ENCODE data around the gene PDLIM7.

Gene PDLIM7

GRCh38 chr5:177524539-177524900 is 27.1 kb upstream of the PDLIM7 start:
- no peak for DNase-seq

GRCh38 chr5:177523711-177524538 is 26.5 kb upstream of the PDLIM7 start:
- no peak for DNase-seq

- DNase-seq, result no peak
These were observed 23.6 kb upstream of the PDLIM7 start for GRCh38 chr5:177520916-177521513.

- DNase-seq, result no peak
These were observed 22.9 kb upstream of the PDLIM7 start for GRCh38 chr5:177520271-177520670.

GRCh38 chr5:177519463-177520235 is 22.2 kb upstream of the PDLIM7 start:
- DNase-seq, result no peak

GRCh38 chr5:177516601-177517568 is 19.5 kb upstream of the PDLIM7 start, which contains the start of gene DDX41:
Gene DDX41 (minus strand): TSS chr5:177516961. CDS start chr5:177516945, 16 bp downstream.
- DNase-seq, result peak; percentile 99

- no peak for DNase-seq
These were observed 18.2 kb upstream of the PDLIM7 start for GRCh38 chr5:177515580-177515979.

- no peak for DNase-seq
These were observed 17.1 kb upstream of the PDLIM7 start for GRCh38 chr5:177514541-177514940.

- DNase-seq, result no peak
These were observed 16.1 kb upstream of the PDLIM7 start for GRCh38 chr5:177513500-177513899.

- no peak for DNase-seq
These were observed 15.5 kb upstream of the PDLIM7 start for GRCh38 chr5:177512736-177513380.

GRCh38 chr5:177511796-177512675 is 14.6 kb upstream of the PDLIM7 start:
- no peak for DNase-seq

GRCh38 chr5:177511181-177511580 is 13.8 kb upstream of the PDLIM7 start:
- no peak for DNase-seq

GRCh38 chr5:177510567-177511053 is 13.2 kb upstream of the PDLIM7 start:
- peak; percentile 79 for DNase-seq

- peak; percentile 50 for DNase-seq
These were observed 12.7 kb upstream of the PDLIM7 start for GRCh38 chr5:177509991-177510566.

GRCh38 chr5:177509381-177509951 is 12.1 kb upstream of the PDLIM7 start, which contains the start of gene DOK3:
Gene DOK3 (minus strand): TSS chr5:177509826. CDS start chr5:177509540, 286 bp downstream.
- peak; percentile 70 for DNase-seq

- DNase-seq, result peak; percentile 78
These were observed 11.4 kb upstream of the PDLIM7 start for GRCh38 chr5:177508837-177509236.

- no peak for DNase-seq
These were observed 10.8 kb upstream of the PDLIM7 start for GRCh38 chr5:177508221-177508611.

GRCh38 chr5:177507596-177508220 is 10.3 kb upstream of the PDLIM7 start:
- peak; percentile 55 for DNase-seq

- DNase-seq, result peak; percentile 73
These were observed 9.8 kb upstream of the PDLIM7 start for GRCh38 chr5:177507165-177507564.
